Measurements from ENCODE around the gene DNM2. TPM values are rescaled to one million over a fixed set of nuclear protein-coding genes. Genes with fewer than 3 reads are reported as not detected.

The DNM2 gene
- total and polyA plus RNA-seq, 2 of the 13 experiments (the other 11 are each of a cell fraction or from before 2014, with no cell fraction given) = 41.7 to 59.8 TPM

DNA sequence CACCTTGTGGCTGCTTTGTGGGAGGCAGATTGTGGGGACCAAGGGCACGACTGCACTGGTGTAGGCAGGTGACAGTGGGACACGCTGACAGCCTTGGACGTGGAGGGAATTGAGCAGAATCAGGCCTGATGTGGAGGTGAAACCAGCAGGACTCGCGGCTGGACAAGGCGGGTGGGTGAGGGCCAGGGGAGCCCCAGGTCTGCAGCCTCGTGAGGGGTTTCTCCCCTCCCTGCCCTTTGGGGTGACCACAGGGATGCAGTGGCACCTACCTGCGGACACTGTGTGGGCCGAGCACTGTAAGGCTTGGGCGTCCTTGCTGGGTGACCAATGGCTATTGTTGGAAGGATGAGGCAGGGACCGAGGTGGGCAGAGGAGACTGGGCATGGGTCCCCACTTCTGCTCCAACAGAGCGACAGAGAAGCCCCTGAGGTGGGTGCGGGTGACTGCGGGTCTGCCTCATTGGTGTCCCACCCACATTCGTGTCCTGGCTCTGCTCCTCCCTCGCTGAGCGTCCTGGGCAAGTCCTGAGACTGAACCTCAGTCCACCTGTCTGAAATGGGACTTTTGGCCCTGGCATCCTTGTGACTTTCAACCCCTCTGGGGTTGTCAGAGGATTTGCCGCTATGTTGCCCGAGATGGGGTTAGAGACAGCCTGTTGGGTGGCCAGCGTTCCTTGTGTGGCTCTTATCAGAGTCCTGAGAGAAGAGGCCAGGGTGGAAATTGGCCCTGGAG, 30.5 kb downstream of the DNM2 start (continued):
- TF ChIP-seq ZNF10 (CRISPR knock-in tag; IDR thresholded peaks at IDR 0.05; ENCODE audit: borderline replicate concordance, low read depth) (no peak), XRCC5 (optimal IDR thresholded peaks at IDR 0.05; ENCODE audit: low read length) (peak; percentile 1), ZNF772 (CRISPR knock-in tag; IDR thresholded peaks at IDR 0.05) (peak; percentile 9; the same call in 1 of the 2 replicates), ZBTB20 (CRISPR knock-in tag; IDR thresholded peaks at IDR 0.05; ENCODE audit: borderline replicate concordance, low read depth) (0 out of 2 replicates have a peak, but pooled peaks have one; percentile 34), WIZ (CRISPR knock-in tag; IDR thresholded peaks at IDR 0.05) (no peak), GATAD2A (CRISPR knock-in tag; IDR thresholded peaks at IDR 0.05) (no peak), ZBTB38 (CRISPR knock-in tag; IDR thresholded peaks at IDR 0.05) (peak; percentile 88), ZFP37 (CRISPR knock-in tag; IDR thresholded peaks at IDR 0.05; ENCODE audit: borderline replicate concordance) (no peak), HNRNPL (IDR thresholded peaks at IDR 0.05; ENCODE audit: low read depth, low read length) (no peak; the same call in 1 of the 2 replicates), ZNF607 (CRISPR knock-in tag; IDR thresholded peaks at IDR 0.05; ENCODE audit: borderline replicate concordance) (peak; percentile 7; the same call in 1 of the 2 replicates), YY1 (IDR thresholded peaks at IDR 0.05; ENCODE audit: insufficient read depth, insufficient replicate concordance, low read depth, low read length) (no peak)

- no TSS peak for BruUV-seq (replicated peaks)
- Histone ChIP-seq H3K9ac (ENCODE audit: insufficient read depth, low read depth, low read length) (peak overlapping the region; percentile 45), H3K9me3 (ENCODE audit: low read length) (no peaks in the 10 kb centered on the region), H2AFZ (ENCODE audit: low read length) (no peak overlapping the region), H4K20me1 (ENCODE audit: insufficient read depth, low read length) (no peaks in the 10 kb centered on the region), H3K4me3 (replicated peaks in 1 of 3; ENCODE audit: insufficient read depth in 1 of 3, low read depth in 2 of 3, low read length in 3 of 3) (peak overlapping the region in 2 of 3 experiments; percentile 4 to 60; a peak in 2 of 6 replicates), H3K36me3 (replicated peaks in 1 of 2; ENCODE audit: control insufficient read depth in 1 of 2, insufficient read depth in 2 of 2, low read length in 2 of 2) (peaks cover 2 to 3% of the 10 kb centered on the region in 2 experiments; a peak in 1 of 5 replicates), H3K4me1 (ENCODE audit: insufficient read depth, low read length) (peaks cover 91% of the 10 kb centered on the region), H3K4me2 (ENCODE audit: low read depth, low read length) (peak overlapping the region; percentile 74), H3K79me2 (ENCODE audit: insufficient read depth, low read length) (peaks cover 66% of the 10 kb centered on the region), H3K27ac (ENCODE audit: extremely low read length, insufficient read depth, low read length) (peak overlapping the region; percentile 80), H3K27me3 (ENCODE audit: control insufficient read depth in 1 of 2, insufficient read depth in 2 of 2, low read length in 2 of 2) (no peaks in the 10 kb centered on the region)
- ATAC-seq (peak; percentile 86), FAIRE-seq (peak; percentile 84), DNase-seq (ENCODE audit: low spot score) (peak; percentile 94)
- ChIA-PET POLR2A (interaction anchor here (0.6 kb wide), 1 partner anchor 448 kb away, joined by 3 read pairs; no protein-coding TSS in a partner anchor), CTCF (ENCODE audit: low intra/inter-chr PET ratio, low total read pairs) (no interaction called here)
- intact Hi-C loops (cut with micrococcal nuclease; ENCODE audit: unreplicated experiment) = loop anchor here (1.0 kb wide), 1 partner anchor 32 kb away; no protein-coding TSS in a partner anchor
- WGBS (ENCODE audit: low lambda C conversion rate) = no CpG with 5 or more reads among the region's 10 CpGs
- in situ Hi-C loops (cut with HindIII; ENCODE audit: extremely low pct_ligation_motif_present, low pct_unique_long_range_greater_than_20kb) = no loop called here
- TF ChIP-seq ZNF614 (CRISPR knock-in tag; IDR thresholded peaks at IDR 0.05; ENCODE audit: borderline replicate concordance) (0 out of 2 replicates have a peak, but pooled peaks have one; percentile 47), ATF1 (CRISPR knock-in tag; IDR thresholded peaks at IDR 0.05) (no peak), GPN1 (CRISPR knock-in tag; IDR thresholded peaks at IDR 0.05; ENCODE audit: borderline replicate concordance) (no peak), SP140L (CRISPR knock-in tag; IDR thresholded peaks at IDR 0.05; ENCODE audit: borderline replicate concordance) (no peak), TBL1XR1 (IDR thresholded peaks at IDR 0.05; ENCODE audit: borderline replicate concordance, low read length, partially characterized antibody) (no peak), ESRRA (CRISPR knock-in tag; IDR thresholded peaks at IDR 0.05; ENCODE audit: low read depth) (no peak)
- TF ChIP-seq, protein P1, sequence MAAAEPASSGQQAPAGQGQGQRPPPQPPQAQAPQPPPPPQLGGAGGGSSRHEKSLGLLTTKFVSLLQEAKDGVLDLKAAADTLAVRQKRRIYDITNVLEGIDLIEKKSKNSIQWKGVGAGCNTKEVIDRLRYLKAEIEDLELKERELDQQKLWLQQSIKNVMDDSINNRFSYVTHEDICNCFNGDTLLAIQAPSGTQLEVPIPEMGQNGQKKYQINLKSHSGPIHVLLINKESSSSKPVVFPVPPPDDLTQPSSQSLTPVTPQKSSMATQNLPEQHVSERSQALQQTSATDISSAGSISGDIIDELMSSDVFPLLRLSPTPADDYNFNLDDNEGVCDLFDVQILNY (CRISPR knock-in tag; conservative IDR thresholded peaks at IDR 0.05) = no peak
These were observed 31.1 kb downstream of the DNM2 start for GRCh38 chr19:10748927-10749434.

Measured in HepG2 (cell line).